Loucy (cell line): Measurements from ENCODE around the gene HS1BP3.

Experiments used
- CTCF ChIP-seq: fragments of 200-600 bp; sonication (generic); conservative IDR thresholded peaks from 2 replicates; pipeline ENCODE4 v1.5.1; 2014; ENCODE audit warnings: mild to moderate bottlenecking, antibody characterized with exemption, low read length
- EZH2phosphoT487 ChIP-seq: fragments of 200-600 bp; IDR thresholded peaks from 2 replicates; pipeline ENCODE4 v1.6.1; 2018; ENCODE audit warnings: antibody characterized with exemption, mild to moderate bottlenecking, moderate library complexity, borderline replicate concordance

- TF ChIP-seq CTCF (no peak), EZH2phosphoT487 (no peak)
Measured at GRCh38 chr2:20684581-20685063, 33.7 kb upstream of the HS1BP3 start.
